ENCODE measurements around the gene MAML1. TPM values are rescaled to one million over a fixed set of nuclear protein-coding genes. Genes with fewer than 3 reads are reported as not detected.

MAML1 gene
- total RNA-seq, 1 donor from 2014 or later = 26.0 TPM

GRCh38 chr5:179766726-179767455 is 34.3 kb downstream of the MAML1 start:
- peaks cover 60% of the 10 kb centered on the region for H3K79me2 ChIP-seq (ENCODE audit: insufficient read depth, low read length)
- H3K4me2 ChIP-seq (ENCODE audit: low read length) = peak overlapping the region; percentile 80
- H2AFZ ChIP-seq (ENCODE audit: low read depth, low read length) = no peak overlapping the region
- Mint-ChIP-seq H3K36me3 (ENCODE audit: low read depth, unreplicated experiment) (peaks cover 19% of the 10 kb centered on the region), H3K27ac (ENCODE audit: unreplicated experiment) (peak overlapping the region; percentile 89), H3K9me3 (ENCODE audit: unreplicated experiment) (no peaks in the 10 kb centered on the region), H3K4me1 (ENCODE audit: low read depth, unreplicated experiment) (peaks cover 60% of the 10 kb centered on the region), H3K4me3 (ENCODE audit: unreplicated experiment) (peak overlapping the region; percentile 76), H3K27me3 (ENCODE audit: low read depth, unreplicated experiment) (no peaks in the 10 kb centered on the region)
- H3K4me3 ChIP-seq (ENCODE audit: insufficient read depth, low read depth, low read length) = peak overlapping the region; percentile 27
- H3K9me3 ChIP-seq (ENCODE audit: insufficient read depth, low read depth, low read length) = no peaks in the 10 kb centered on the region
- peak overlapping the region; percentile 81 for H3K27ac ChIP-seq (ENCODE audit: low read depth, low read length)
- peak overlapping the region; percentile 63 for H3K9ac ChIP-seq (ENCODE audit: low read length)
- DNase-seq (ENCODE audit: low read depth) = no peak
- TF ChIP-seq CTCF (IDR thresholded peaks at IDR 0.05; ENCODE audit: insufficient read depth, low read depth, low read length) = no peak
- no peak for TF ChIP-seq EZH2 (IDR thresholded peaks at IDR 0.05; ENCODE audit: insufficient read depth, low read length)
- H4K20me1 ChIP-seq (ENCODE audit: insufficient read depth, low read length) = peaks cover 44% of the 10 kb centered on the region
- H3K27me3 ChIP-seq (ENCODE audit: insufficient read depth, low read length) = no peaks in the 10 kb centered on the region
- H3K4me1 ChIP-seq (ENCODE audit: insufficient read depth, low read length) = peaks cover 56% of the 10 kb centered on the region
- peaks cover 17% of the 10 kb centered on the region for H3K36me3 ChIP-seq (ENCODE audit: insufficient read depth, low read length)
- FAIRE-seq = no peak

GRCh38 chr5:179767496-179768100 is 35.0 kb downstream of the MAML1 start:
- Histone ChIP-seq H3K79me2 (ENCODE audit: insufficient read depth, low read length) (peaks cover 54% of the 10 kb centered on the region), H3K27ac (ENCODE audit: low read depth, low read length) (no peak overlapping the region), H3K4me1 (ENCODE audit: insufficient read depth, low read length) (peaks cover 49% of the 10 kb centered on the region), H4K20me1 (ENCODE audit: insufficient read depth, low read length) (peaks cover 37% of the 10 kb centered on the region), H3K36me3 (ENCODE audit: insufficient read depth, low read length) (peaks cover 21% of the 10 kb centered on the region), H3K9ac (ENCODE audit: low read length) (no peak overlapping the region), H3K4me2 (ENCODE audit: low read length) (peak overlapping the region; percentile 80), H3K4me3 (ENCODE audit: insufficient read depth, low read depth, low read length) (no peak overlapping the region), H3K27me3 (ENCODE audit: insufficient read depth, low read length) (no peaks in the 10 kb centered on the region), H3K9me3 (ENCODE audit: insufficient read depth, low read depth, low read length) (no peaks in the 10 kb centered on the region), H2AFZ (ENCODE audit: low read depth, low read length) (no peak overlapping the region)
- FAIRE-seq (no peak), DNase-seq (ENCODE audit: low read depth) (no peak)
- TF ChIP-seq EZH2 (IDR thresholded peaks at IDR 0.05; ENCODE audit: insufficient read depth, low read length) = no peak
- no peak for TF ChIP-seq CTCF (IDR thresholded peaks at IDR 0.05; ENCODE audit: insufficient read depth, low read depth, low read length)
- Mint-ChIP-seq H3K27me3 (ENCODE audit: low read depth, unreplicated experiment) (no peaks in the 10 kb centered on the region), H3K27ac (ENCODE audit: unreplicated experiment) (no peak overlapping the region), H3K9me3 (ENCODE audit: unreplicated experiment) (no peaks in the 10 kb centered on the region), H3K36me3 (ENCODE audit: low read depth, unreplicated experiment) (peaks cover 19% of the 10 kb centered on the region), H3K4me1 (ENCODE audit: low read depth, unreplicated experiment) (peaks cover 53% of the 10 kb centered on the region), H3K4me3 (ENCODE audit: unreplicated experiment) (peak overlapping the region; percentile 76)

Measured in astrocyte (in vitro differentiated cells and primary cell).